Posterior cingulate gyrus (tissue), 11 donors: ENCODE results near the gene SIGLEC7.
"Not testable (repeated sequence)": the region's sequence is repeated elsewhere in the genome, so short reads cannot be mapped to it uniquely, and the experiment has no call there.

Experiments used
- DNase-seq, 10 donors: peaks; one replicate each; pipeline versions ENCODE4 v3.0.0 to v3.0.0-alpha.2; 2020 to 2021; ENCODE audit warnings: mixed read lengths in 3 of 10
- intact Hi-C: fragments of 100-400 bp; cut with DNase I; formaldehyde crosslinking; loops from one replicate; pipeline ENCODE4 v1.15.1; 2023

Gene SIGLEC7

DNA sequence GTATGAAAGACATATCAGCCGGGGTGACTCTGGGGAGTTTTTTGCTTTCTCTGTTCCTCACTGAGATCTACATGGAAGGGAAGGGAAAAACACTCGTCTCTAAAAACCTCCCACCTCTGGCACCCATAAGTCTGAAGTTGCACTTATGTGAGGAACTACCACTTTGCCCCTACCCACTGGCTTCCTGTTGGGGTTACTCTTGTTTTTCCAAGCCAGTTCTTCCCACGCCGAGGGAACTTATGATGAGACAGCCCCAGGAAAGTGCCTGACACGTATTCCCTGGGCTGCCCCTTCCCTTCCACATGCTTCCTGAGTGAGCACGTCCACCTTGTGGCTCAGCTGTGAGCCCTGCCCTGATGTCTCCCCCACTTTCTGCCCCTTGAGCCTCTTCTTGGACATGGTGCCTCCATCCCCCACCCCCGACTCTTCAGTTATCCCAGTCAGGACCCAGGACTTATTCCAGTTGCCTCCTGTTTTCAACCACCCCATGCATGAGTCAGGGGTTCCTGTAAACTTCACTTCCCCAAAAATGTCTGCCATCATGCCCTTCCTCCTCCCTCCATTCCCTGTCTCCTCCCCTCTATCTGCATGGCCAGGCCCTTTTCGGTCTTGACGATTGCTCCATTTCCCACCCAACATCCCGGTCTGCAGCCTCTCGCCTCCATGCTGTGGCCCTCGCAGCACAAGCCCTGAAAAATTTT lies 5.1 kb upstream of the SIGLEC7 start:
- intact Hi-C loops: no loop called here
- DNase-seq: peak in 1 of 10 donors; percentile 72

DNA sequence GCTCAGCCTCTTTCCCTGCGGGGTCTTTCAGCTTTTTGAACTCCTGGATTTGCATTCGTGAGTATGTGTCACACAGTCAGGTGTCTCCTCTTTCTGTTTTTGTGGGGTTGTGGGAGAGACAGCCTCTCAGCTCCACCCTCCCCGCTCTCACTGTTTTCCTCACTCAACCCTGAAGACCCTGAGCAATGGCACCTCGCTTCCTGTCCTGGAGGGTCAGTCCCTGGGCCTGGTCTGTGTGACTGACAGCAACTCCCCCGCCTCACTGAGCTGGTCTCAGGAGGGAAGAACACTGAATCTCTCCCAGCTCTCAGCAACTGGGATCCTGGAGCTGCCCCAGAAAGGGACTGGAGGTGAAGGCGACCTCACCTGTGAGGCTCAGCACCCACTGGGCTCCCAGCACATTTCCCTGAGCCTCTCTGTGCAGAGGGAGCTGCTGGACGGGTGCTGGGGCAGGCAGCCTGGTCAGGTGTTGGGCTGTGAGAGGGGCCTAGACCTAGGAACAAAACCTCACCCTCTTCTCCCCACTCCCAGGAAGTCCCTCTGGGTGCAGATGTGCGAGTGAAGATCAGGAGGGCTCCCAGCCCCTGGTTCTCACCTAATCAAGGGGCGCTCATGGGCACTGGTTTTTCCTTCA lies 4.2 kb upstream of the SIGLEC7 start:
- intact Hi-C loops: no loop called here
- DNase-seq: peak in 1 of 10 donors; percentile 24

DNA sequence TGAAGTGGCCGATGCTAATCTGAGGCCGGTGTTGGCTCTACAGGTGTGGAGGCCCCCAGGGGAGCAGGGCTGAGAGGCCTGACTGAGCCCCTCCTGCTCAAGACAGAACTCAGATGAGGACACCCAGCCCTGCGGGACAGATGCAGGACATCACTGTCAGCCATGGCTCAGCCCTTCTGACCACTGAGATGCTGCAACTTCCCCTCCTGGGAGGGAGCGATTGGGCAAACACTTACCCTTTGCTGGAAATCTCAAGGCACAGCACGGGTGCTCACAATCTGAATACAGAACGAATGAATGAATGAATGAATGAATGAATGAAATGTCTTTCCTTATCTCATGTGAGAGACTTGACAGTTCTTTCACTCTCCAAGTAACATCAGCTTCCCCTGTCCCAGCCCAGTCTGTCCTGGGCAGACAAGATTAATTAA lies 3.5 kb upstream of the SIGLEC7 start:
- peak in 1 of 10 donors; percentile 59 for DNase-seq
- intact Hi-C loops: no loop called here

GRCh38 chr19:51139299-51140014 lies 2.6 kb upstream of the SIGLEC7 start:
- intact Hi-C loops: no loop called here
- DNase-seq: peak in 1 of 10 donors; percentile 30

GRCh38 chr19:51140441-51140840 lies 1.7 kb upstream of the SIGLEC7 start:
- DNase-seq: peak in 4 of 10 donors; percentile 23 to 90 (median 65)
- intact Hi-C loops: no loop called here

GRCh38 chr19:51141181-51141580 lies 920 bp upstream of the SIGLEC7 start:
- intact Hi-C loops: no loop called here
- DNase-seq: peak in 1 of 10 donors; percentile 56

DNA sequence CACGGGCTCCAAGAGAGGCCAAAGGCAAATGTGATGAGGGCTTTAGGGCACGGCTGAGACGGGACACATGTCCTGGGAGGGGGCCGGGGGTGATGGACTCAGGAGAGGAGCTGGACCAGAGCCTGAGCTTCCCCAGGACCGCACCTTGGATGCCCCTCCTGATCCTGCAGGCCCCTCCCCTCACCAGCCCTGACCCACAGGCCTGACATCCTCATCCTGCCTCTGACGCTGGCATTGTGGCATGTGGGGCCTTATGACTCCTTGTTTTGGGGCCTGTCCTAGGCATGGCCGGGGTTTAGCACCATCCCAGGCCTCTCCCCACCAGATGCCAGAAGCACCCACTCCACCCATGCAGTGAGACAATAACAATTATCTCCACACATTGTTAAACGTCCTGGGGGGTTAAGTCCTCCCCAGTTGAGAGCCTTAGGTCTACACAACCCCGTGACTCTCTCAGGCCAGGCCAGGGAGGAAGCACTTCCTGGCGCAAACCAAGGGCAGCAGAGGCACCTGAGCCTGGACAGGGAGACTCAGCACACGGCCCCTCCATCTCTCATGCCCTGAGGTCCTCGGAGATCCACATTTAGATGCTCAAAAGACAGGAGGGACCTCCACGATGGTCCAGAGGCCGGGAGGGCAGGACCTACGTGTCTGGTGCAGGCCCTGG lies 841 bp downstream of the SIGLEC7 start:
- intact Hi-C loops: not testable (repeated sequence)
- DNase-seq: peak in 1 of 10 donors; percentile 67

GRCh38 chr19:51143486-51143885 lies 1.4 kb downstream of the SIGLEC7 start:
- peak in 1 of 10 donors; percentile 52 for DNase-seq
- intact Hi-C loops: no loop called here

DNA sequence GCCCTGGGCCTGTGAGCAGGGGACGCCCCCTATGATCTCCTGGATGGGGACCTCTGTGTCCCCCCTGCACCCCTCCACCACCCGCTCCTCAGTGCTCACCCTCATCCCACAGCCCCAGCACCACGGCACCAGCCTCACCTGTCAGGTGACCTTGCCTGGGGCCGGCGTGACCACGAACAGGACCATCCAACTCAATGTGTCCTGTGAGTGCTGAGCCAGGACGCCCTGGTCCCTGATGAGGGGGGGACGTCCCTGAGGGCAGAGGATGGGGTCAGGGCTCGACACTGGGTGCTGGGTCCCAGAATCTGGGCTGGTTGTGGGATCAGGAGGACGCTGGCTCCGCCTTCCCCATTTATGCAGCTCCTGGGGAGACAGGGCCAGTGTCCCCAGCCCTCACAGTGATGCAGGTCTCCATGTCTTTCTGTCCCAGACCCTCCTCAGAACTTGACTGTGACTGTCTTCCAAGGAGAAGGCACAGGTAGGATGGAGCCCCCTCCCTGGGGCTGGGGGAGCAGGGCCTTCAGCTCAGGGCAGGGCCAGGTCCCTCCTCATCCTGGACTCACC lies 2.5 kb downstream of the SIGLEC7 start:
- DNase-seq: peak in 1 of 10 donors; percentile 39
- intact Hi-C loops: no loop called here

DNA sequence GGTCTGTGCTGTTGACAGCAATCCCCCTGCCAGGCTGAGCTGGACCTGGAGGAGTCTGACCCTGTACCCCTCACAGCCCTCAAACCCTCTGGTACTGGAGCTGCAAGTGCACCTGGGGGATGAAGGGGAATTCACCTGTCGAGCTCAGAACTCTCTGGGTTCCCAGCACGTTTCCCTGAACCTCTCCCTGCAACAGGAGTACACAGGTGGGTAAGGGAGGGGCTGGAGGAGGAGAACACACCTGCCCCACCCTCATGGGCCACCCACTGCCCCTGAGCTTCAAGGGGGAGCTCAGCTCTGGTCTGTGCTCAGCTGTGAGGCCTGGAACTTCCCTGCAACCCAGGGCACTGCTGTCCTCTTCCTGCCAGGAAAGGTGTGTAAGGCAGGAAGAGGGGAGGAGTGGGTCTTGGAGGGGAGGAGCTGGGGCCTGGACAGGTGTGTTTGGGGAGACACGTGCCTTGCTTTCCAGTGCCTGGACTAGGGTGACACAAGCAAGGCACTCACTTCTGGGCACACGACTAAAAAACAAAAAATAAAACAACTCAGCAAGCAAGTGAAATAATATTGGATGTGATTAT lies 3.9 kb downstream of the SIGLEC7 start:
- DNase-seq: peak in 1 of 10 donors; percentile 29
- intact Hi-C loops: no loop called here

DNA sequence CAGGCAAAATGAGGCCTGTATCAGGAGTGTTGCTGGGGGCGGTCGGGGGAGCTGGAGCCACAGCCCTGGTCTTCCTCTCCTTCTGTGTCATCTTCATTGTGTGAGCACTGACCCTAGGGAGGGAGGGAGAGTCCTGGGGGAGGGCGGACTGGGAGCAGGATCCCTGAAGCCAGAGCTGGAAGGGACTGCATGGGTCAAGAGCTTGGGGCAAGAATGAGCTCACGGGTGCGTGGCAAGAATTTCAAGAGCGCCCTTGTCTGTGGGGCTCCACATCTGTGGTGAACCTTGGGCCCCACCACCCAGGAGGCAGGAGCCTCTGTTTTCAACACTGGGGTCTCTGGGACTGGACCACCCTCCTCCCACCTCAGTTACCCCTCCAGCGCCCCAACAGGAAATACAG lies 4.7 kb downstream of the SIGLEC7 start:
- peak in 1 of 10 donors; percentile 66 for DNase-seq
- intact Hi-C loops: no loop called here

- intact Hi-C loops: no loop called here
- DNase-seq: no peak
These were observed 5.6 kb downstream of the SIGLEC7 start for GRCh38 chr19:51147663-51148062.

DNA sequence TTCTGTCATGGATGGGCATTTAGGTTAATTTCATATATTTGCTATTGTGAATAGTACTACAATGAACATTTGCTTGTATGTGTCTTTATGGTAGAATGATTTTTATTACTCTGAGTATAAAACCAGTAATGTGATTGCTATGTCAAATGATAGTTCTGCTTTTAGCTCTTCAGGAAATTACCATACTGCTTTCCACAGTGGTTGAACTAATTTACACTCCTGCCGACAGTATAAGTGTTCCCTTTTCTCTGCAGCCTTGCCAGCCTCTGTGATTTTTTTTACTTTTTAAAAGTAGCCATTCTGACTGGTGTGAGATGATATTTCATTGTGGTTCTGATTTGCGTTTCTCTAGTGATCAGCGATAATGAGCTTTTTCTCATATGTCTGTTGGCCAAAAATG lies 6.5 kb downstream of the SIGLEC7 start:
- no peak for DNase-seq
- intact Hi-C loops: no loop called here

DNA sequence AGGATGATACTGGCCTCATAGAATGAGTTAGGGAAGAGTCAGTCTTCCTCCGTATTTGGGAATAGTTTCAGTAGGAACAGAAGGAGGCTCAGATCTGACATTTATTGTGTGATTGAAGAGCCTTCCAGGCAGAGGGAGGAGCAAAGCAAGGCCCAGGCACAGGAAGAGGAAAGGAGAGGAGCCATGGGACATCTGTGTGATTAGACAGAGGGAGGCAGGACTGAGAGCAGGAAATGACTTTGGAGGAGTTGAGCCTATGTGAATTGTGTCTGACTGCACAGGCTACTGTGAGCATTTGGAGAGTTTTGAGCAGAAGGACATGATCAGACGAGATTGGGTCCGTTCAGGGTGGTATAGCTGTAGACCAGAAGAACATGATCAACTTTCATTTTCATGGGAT lies 8.5 kb downstream of the SIGLEC7 start:
- intact Hi-C loops: no loop called here
- DNase-seq: no peak

DNA sequence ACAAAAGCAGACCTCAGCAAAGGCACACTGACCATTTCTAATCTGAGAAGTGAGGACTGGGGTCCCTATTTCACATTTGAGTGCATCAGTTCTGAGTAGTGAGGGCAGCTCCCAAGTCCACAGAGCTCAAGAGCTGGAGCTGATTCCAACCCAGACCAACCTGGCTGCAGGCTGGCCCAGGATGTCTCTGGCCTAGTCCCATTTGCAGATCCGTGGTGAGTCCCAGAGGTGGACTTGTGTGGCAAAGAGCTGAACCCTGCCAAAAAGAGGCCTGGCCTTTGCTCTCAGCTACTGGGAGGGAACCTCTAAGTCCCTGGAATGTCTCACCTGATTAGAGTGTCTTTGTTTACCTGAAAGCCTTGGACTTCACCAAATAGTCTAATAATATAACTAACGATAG lies 14.6 kb downstream of the SIGLEC7 start:
- DNase-seq: no peak
- intact Hi-C loops: no loop called here

GRCh38 chr19:51157265-51157664 lies 15.2 kb downstream of the SIGLEC7 start:
- intact Hi-C loops: no loop called here
- DNase-seq: no peak

GRCh38 chr19:51158474-51159129 lies 16.5 kb downstream of the SIGLEC7 start:
- intact Hi-C loops: no loop called here
- peak in 5 of 10 donors; percentile 42 to 88 (median 50) for DNase-seq

DNA sequence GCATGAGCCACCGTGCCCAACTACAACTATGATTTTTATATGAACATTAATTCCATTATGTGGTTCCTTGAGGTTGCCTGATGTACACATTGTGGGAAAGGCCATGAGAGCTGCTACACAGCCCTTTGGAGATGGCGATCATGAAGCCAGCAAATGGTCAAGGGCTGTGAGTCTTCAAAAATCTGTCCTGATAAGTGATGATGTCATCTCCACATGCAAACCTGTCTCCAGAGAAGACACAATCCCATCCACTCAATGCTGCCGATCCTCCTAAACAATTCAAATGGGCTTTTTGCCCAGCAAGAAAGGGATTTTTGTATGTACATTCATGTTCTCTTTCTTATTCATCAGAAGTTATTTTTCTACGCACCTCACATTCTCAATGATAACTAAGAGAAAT lies 17.6 kb downstream of the SIGLEC7 start:
- intact Hi-C loops: no loop called here
- DNase-seq: no peak

- intact Hi-C loops: no loop called here
- no peak for DNase-seq
These were observed 19.2 kb downstream of the SIGLEC7 start for GRCh38 chr19:51161266-51161665.
